Nephron progenitor cell (in vitro differentiated cells): Measurements from ENCODE around the gene RPS15.

Experiments
- DNase-seq: peaks from one replicate; pipeline ENCODE4 v3.0.0; 2021
- H3K27ac Mint-ChIP-seq: 2 replicates; pipeline ENCODE4 v1.8.0; 2021; ENCODE audit warnings: mild to moderate bottlenecking, moderate library complexity, mixed read lengths
- H3K27me3 Mint-ChIP-seq: 2 replicates; pipeline ENCODE4 v1.8.0; 2021; ENCODE audit warnings: mild to moderate bottlenecking, low read depth, mixed read lengths; ENCODE audit not compliant: poor library complexity
- H3K36me3 Mint-ChIP-seq: 2 replicates; pipeline ENCODE4 v1.8.0; 2021; ENCODE audit warnings: low read depth, mixed read lengths
- H3K4me1 Mint-ChIP-seq: 2 replicates; pipeline ENCODE4 v1.8.0; 2021; ENCODE audit warnings: mixed read lengths
- H3K4me3 Mint-ChIP-seq: 2 replicates; pipeline ENCODE4 v1.8.0; 2021; ENCODE audit warnings: mild to moderate bottlenecking, moderate library complexity, mixed read lengths
- H3K9me3 Mint-ChIP-seq: 2 replicates; pipeline ENCODE4 v1.8.0; 2021; ENCODE audit warnings: mild to moderate bottlenecking, moderate library complexity, mixed read lengths
- CTCF ChIP-seq: fragments of 200-600 bp; sonication (generic); IDR thresholded peaks from 2 replicates; pipeline ENCODE4 v1.5.0; 2021; ENCODE audit warnings: antibody characterized with exemption

Gene RPS15

DNA sequence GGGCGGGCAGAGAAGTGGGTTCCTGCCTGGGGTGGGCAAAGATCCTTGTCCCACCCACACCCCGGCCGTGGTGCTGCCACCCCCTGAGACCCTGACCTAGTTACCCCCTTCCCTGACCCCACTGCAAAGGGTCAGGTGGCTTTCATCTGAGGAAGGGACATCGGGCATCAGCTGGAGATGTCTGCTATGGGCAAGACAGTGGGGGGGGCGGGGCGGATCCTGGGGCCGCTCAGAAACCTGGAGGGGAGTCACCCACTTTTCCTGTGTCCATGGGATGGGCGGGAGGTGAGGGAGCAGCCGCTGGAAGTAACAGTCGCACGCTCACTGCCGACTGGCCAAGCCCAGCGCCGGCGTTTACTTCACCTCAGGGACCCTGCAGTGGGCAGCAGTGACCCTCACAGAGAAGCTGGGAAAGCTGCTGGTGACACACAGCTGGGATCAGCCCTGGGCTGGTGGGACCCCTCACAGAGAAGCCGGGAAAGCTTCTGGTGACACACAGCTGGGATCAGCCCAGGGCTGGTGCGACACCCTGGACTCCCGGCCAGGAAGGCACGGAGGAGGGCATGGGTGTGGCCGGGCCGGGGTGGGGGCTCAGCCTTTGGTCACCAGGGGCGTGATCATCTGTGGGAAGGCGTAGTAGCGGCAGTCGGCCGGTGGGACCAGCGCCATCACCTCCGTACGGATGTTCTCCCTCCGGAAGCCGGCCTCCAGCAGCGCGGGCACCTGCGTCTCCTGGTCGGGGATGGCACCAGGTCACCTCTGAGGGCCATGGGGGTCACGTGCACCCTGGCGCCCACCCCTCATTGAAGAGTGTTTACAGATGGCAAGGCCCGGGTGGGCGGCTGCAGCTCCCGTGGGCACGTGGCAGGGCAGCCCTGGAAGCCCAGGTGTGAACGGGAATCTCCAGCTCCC is 41.2 kb upstream of the RPS15 start:
- Mint-ChIP-seq H3K36me3 (peaks cover 11% of the 10 kb centered on the region), H3K27me3 (peaks cover 3% of the 10 kb centered on the region), H3K4me1 (no peaks in the 10 kb centered on the region), H3K9me3 (no peaks in the 10 kb centered on the region), H3K27ac (no peak overlapping the region), H3K4me3 (no peak overlapping the region)
- no peak for DNase-seq
- TF ChIP-seq CTCF: no peak

- Mint-ChIP-seq H3K27me3 (peaks cover 4% of the 10 kb centered on the region), H3K36me3 (peaks cover 6% of the 10 kb centered on the region), H3K27ac (no peak overlapping the region), H3K4me1 (peaks cover 4% of the 10 kb centered on the region), H3K9me3 (no peaks in the 10 kb centered on the region), H3K4me3 (no peak overlapping the region)
- TF ChIP-seq CTCF: no peak
- DNase-seq: no peak
Measured at GRCh38 chr19:1397838-1398237, 40.4 kb upstream of the RPS15 start.

- Mint-ChIP-seq H3K27me3 (peaks cover 10% of the 10 kb centered on the region), H3K9me3 (no peaks in the 10 kb centered on the region), H3K36me3 (peaks cover 6% of the 10 kb centered on the region), H3K4me3 (no peak overlapping the region), H3K4me1 (peaks cover 10% of the 10 kb centered on the region), H3K27ac (no peak overlapping the region)
- TF ChIP-seq CTCF: no peak
- DNase-seq: no peak
Measured at GRCh38 chr19:1399079-1399478, 39.1 kb upstream of the RPS15 start.

DNA sequence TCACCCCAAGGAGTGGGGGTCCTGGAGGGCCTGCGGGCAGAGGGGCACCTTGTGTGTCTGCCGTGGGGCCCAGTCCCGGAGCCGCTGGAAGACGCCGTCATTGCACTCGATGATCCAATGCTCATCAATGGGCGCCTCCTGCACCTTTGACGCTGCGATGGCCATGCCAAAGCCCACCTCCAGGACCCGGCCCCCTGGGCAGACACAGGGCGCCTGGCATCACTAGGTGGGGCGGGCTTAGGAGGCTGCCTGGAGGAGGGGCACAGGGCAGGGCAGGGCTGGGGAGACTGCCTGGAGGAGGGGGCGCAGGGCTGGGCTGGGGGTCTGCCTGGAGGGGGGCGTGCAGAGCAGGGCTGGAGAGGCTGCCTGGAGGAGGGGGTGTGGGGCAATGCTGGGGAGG is 38.5 kb upstream of the RPS15 start:
- Mint-ChIP-seq H3K9me3 (no peaks in the 10 kb centered on the region), H3K27ac (no peak overlapping the region), H3K4me3 (no peak overlapping the region), H3K27me3 (peaks cover 16% of the 10 kb centered on the region), H3K4me1 (peaks cover 10% of the 10 kb centered on the region), H3K36me3 (peaks cover 6% of the 10 kb centered on the region)
- TF ChIP-seq CTCF: no peak
- no peak for DNase-seq

- no peak for DNase-seq
- no peak overlapping the region for H3K27ac Mint-ChIP-seq
- peaks cover 10% of the 10 kb centered on the region for H3K4me1 Mint-ChIP-seq
- no peak for TF ChIP-seq CTCF
- peaks cover 6% of the 10 kb centered on the region for H3K36me3 Mint-ChIP-seq
- peaks cover 21% of the 10 kb centered on the region for H3K27me3 Mint-ChIP-seq
- peak overlapping the region; percentile 60 for H3K4me3 Mint-ChIP-seq
- no peaks in the 10 kb centered on the region for H3K9me3 Mint-ChIP-seq
Measured at GRCh38 chr19:1400281-1401137, 37.7 kb upstream of the RPS15 start.
